Activated CD4-positive, alpha-beta T cell treated with anti-CD3 and anti-CD28 coated beads for 24 hours (primary cell): Measurements from ENCODE around the gene MOGAT3.
"Not testable (repeated sequence)": the region's sequence is repeated elsewhere in the genome, so short reads cannot be mapped to it uniquely, and the experiment has no call there.

Experiments
- DNase-seq, 2 donors: peaks; one replicate each; pipeline ENCODE4 v3.0.0-alpha.2; 2020; ENCODE audit warnings: low read depth in 2 of 2

The MOGAT3 gene

DNA sequence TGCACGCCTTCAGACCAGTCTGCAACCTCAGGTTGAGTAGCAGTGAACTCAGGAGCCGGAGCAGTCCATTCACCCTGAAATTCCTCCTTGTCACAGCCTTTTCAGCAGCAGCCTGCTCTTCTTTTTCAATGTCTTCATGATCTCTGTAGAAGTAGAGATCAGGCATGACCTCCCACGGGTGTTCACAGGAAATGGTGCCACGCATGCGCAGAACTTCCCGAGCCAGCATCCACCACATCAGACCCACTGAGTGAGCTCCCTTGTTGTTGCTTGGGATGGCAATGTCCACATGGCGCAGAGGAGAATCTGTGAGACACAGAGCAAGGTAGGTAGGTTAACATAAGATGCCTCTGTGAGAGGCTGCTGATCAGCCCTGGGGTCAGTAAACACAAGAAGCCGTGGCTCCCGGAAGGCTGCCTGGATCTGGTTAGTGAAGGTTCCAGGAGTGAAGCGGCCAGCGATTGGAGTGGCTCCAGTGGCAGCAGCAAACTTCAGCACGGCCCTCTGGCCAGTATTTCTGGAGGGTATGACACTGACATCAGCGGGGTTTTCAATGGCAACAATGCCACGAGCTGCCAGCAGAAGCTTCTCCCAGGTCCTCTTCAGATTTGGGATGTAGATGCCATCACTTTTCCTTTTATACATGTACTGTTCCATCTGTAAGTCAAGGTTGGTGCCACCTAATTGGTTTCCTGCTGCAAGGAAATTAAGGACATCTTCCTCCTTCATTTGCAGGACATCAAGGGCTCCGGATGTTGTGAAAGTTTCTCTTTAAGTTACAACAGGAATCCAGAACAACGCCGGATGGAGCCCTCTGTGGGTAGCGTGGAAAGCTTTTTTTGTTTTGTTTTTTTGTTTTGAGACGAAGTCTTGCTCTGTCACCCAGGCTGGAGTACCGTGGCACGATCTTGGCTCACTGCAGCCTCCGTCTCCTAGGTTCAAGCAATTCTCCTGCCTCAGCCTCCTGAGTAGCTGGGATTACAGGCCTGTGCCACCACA, 3.2 kb upstream of the MOGAT3 start:
- DNase-seq, result not testable (repeated sequence)

DNA sequence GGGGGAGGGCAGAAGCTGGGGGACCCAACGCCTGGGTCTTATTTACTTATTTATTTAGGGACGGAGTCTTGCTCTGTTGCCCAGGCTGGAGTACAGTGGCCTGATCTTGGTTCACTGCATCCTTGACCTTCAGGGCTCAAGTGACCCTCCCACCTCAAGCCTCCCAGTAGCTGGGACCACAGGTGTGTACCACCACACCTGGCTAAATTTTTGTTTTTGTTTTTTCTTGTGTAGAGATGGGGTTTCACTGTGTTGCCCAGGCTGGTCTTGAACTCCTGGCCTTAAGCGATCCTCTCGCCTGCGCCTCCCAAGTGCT, 1.7 kb upstream of the MOGAT3 start:
- no peak for DNase-seq

DNA sequence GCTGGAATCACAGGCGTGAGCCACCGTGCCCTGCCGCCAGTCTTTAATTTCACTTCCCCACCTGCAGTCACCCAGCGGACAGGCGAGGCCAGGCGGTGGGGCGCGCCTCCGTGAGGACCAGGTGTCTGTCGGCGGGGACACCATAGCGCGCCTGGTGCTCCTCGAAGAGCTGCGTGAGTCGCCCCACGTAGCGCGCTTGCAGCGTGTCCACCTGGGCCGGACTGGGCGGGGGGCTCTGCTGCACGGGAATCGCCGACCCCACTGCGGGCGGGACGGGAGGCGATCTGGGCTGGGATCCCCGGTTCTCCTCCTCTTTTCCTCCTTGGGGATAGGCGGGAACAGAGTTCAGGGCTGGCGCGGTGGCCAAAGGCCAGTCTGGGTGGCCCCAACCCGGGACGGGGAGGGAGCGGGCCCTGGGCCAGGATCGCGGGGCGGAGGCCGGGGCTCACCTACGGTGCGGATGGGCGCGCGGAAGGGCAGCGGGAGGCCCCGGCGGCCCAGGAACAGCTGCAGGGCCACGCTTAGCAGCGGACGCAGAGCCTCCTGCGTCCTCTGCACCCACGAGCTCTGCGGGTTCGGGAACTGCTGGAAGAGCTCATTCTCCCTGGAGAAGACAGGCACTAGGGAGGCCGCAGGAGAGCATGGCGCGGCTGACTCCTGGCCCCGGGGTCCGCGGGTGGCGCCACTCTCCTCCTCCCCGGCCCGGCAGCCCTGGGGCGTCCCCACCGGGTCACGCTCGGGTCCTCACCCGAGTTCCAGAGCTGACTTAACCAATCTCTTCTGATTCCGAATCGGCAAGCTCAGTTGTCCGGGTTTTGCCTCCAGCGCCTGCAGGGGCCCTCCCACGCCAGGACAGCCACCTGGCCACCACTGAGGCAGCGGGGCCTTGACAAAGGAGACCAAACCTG, 1.1 kb upstream of the MOGAT3 start:
- DNase-seq, result no peak

DNA sequence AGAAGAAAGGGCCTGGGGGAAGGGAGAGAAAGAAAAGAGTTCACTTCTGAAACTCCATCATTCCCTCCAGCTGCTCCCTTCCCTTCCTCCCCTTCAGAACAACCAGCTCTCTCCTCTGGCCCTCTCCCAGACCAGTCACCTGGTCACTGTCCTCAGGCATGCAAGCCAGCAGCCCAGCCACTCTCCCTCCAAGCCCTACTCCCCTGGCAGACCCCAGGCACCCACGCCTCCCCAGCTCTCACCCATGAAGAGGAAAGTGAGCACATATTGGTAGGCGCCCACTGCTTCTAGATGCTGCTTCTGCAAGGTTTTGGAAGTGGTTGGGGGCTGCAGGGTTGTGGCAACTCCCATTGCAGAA, 353 bp downstream of the MOGAT3 start:
- no peak for DNase-seq

DNA sequence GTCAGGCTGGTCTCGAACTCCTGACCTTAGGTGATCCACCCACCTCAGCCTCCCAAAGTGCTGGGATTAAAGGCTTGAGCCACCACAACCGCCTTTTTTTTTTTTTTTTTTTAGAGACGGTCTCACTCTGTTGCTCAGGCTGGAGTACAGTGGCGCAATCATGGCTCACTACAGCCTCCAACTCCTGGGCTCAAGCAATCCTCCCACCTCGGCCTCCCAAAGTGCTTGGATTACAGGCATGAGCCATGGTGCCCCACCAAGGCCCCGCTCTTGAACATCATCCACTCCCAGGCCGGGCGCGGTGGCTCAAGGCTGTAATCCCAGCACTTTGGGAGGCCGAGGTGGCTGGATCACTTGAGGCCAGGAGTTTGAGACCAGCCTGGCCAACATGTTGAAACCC, 1.3 kb downstream of the MOGAT3 start:
- not testable (repeated sequence) for DNase-seq

DNA sequence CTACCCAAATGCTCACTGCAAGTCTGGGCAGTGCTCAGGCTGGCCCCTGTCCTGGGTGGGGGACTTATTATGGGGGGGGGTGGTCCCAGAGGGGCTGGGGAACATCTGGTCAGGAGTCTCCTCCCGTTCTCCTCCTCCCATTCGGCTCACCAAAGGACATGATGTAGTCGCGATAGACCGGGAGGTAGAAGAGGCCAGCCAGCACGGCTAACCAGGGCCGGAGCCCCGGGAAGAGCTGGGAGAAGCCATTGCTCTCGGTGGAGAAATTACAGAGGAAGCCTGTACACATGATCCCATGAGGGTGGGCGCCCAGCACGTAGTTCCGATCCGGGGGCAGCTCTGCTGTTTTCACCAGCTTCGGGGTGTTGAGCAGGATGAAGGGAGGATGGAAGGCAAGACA, 2.4 kb downstream of the MOGAT3 start:
- no peak for DNase-seq

DNA sequence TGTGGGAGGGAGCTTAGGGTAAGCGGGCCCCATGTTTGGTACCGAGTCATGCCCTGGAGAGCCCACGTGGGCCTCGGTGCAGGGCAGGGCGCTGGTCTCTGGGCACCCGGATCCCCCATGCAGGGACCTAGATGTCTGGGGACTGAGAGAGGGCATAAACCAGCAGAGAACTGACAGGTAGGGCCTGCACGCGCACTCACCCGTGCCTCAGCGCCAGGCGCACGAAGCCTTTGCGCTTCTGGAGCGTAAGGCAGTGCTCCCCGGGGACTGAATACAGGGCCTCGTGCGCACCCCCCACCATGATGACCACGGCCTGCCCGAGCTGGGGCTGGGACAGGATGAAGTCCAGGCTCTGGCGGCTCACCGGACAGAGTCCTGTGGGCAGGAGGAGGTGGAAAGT, 2.8 kb downstream of the MOGAT3 start:
- no peak for DNase-seq

DNA sequence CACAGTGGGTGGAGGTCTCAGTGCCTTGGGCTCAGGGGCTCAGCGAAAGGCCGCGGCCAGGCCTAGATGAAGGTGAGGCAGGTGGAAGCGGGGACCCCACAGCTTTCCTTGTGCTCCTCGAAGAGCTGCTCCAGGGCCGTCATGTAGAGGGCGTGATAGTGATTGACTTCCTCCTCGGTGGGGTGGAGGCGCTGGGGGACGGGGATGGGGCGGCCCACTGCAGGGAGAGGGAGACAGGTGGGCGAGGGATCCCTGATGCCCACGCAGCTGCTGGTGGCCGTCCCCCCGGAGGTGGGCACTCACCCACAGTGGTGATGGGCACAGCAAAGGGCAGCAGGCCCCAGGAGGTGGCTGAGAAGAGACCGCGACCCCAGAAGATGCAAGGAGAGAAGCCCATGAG, 5.0 kb downstream of the MOGAT3 start:
- no peak for DNase-seq

DNA sequence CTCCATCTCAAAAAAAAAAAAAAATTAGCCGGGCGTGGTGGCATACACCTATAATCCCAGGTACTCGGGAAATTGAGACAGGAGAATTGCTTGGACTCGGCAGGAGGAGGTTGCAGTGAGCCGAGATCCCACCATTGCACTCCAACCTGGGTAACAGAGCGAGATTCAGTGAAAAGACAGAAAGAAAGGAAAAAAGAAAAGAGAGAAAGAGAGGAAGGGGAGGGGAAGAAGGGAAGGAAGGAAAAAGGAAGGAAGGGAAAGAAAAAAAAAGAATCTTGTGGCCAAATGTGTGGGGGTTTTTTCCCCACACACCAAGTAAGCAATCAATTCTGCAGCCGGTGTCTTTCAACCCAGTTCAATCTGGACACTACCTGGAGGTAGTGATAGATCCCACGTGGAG, 11.7 kb downstream of the MOGAT3 start:
- DNase-seq, result no peak

DNA sequence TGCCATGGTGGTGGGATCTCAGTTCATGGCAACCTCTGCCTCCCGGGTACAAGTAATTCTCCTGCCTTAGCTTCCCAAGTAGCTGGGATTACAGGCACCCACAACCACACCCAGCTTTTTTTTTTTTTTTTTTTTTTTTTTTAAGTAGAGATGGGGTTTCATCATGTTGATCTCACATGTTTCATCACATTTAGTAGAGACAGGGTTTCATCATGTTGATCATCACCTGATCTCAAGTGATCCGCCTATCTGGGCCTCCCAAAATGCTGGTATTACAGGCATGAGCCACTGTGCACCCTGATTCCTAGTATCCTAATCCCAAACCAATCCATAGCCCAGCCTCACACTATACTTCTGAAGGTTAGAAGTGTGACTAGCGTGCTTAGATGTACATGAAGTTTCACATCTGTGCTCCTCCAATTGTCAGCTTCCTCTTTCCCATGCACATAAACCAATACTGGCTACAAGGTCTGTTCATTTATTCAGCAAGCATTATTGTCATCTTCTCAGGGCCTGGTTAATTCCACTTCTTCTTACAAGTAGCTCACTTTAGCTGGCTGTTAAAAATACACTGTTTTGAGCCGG, 13.9 kb downstream of the MOGAT3 start:
- no peak for DNase-seq

DNA sequence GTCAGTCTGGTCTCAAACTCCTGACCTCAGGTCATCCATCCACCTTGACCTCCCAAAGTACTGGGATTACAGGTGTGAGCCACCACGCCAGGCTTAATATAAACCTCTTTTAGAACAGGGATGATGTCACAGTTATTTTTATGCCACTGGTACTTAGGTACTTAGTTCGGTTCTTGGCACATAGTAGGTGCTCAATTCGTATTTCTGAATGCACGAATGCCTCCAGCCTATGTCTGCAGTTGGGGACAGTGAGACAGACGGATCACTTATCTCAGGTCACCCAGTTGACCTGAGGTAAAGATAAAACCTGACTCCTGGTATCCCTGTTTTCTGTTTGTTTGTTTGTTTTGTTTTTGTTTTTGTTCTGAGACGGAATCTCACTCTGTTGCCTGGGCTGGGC, 14.6 kb downstream of the MOGAT3 start:
- no peak for DNase-seq

DNA sequence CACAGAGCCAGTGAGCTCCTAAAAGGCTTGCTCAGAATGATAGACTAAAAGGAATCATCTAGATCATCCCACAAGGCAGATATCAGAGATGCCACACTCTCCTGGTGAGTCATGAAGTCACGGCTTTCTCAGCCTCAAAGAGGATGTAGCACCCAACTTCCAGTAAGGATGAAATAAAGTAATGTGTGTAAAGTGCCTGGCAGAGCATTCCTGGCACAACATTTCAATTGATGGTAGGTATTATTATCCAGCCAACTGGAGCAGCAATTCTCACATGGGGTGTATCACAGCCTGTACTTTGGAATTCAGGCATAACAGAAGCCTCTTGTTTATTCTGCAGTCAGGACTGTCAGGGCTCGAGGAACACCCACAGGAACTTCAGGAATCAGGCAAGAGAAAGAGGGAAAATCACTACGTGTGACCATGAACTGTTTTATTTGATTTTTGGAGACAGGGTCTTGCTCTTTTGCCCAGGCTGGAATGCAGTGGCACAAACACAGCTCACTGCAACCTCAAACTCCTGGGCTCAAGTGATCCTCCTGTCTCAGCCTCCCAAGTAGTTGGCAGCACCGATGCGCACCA, 15.5 kb downstream of the MOGAT3 start:
- DNase-seq, result no peak

DNA sequence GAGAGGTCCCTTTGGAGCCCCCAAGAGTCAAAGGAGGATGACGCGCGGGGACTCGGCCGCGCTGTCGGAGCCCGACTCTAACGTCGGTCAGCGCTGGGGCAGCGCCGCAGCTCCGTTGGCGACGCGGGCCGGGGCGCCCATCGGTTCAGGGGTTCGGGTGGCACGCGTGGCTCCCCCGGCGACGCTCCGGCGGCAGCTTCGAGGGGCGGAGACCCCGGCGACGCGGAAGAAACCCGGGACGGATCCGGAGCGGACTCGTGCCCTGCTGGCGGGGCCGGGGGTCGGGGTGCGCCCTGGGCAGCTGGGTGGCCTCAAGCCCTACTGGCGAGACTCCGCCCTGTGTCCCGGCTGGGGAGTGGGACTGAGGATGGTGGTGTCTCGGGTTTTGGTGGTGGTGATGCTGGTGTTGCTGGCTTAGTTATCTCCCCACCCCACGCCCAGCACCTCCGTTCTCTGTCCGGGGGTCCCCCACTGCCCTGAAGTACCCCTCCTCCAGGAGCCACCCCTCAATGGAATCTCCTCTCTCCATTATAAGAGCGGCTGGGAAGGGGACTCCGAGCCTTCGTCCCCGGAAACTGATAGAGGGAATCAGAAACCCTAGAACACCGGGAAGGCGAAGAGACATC, 20.6 kb downstream of the MOGAT3 start, which contains the start of gene NAT16:
TSS of gene NAT16 (minus strand) at position 164 of the 626 bp plus-strand sequence. CDS start 5,486 bp downstream, outside the sequence.
- DNase-seq, result no peak

DNA sequence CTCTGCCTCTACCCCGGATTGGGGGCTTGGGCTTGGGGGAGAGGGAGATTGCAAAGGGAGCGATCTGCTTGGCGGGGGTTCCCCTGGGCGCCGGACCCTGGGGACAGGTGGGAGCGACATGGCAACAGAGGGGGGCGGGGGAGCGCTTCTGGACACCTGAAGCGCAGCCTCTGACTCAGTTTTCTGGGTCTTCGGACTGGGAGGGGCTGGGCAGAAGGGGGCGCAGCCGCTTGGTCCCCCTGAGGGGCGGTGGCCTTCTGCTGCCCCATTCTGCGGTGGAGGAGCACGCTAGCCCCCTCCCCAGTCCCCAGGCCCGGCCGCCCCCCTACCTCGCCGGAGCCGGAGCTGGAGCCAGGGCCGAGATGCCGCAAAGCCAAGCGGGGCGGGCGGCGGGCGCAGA, 21.1 kb downstream of the MOGAT3 start:
- DNase-seq, result no peak

DNA sequence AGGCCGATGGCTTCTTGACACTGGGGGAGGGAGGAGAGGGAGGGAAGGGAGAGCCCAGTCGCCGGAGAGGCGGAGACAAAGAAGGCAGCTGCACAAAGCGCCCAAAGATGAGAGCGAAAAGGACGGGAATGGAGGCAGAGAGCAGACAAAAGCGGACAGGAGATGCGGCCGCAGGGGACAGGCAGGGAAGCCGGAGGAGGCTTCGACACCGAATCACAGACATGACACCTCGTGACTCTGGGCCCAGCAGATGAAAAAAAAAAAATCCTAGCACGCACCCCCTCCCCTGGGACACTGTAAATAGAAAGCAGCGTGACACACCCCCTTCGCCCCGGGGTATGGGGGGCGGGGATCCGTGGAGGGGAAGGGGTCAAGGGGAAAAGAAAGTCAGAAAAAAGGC, 21.7 kb downstream of the MOGAT3 start:
- no peak for DNase-seq

DNA sequence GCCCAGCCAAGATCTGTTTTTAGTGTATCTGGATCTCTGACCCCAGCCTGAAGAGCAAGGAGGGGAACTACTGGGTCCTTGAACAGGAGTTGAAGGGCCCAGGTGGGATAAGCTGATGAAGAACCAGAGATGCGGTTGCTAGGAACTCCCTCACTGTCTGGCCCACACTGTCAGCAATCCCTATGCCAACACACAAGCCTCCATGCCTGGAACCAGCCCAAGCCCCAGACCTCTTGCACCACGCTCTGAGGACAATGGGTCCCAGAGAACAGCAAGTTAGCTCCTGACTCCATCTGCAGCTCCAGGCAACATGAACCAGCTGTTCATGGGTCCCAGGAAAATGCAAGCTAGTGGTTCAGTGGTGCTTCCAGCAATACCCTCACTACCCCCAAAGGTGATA, 23.2 kb downstream of the MOGAT3 start:
- no peak for DNase-seq

DNA sequence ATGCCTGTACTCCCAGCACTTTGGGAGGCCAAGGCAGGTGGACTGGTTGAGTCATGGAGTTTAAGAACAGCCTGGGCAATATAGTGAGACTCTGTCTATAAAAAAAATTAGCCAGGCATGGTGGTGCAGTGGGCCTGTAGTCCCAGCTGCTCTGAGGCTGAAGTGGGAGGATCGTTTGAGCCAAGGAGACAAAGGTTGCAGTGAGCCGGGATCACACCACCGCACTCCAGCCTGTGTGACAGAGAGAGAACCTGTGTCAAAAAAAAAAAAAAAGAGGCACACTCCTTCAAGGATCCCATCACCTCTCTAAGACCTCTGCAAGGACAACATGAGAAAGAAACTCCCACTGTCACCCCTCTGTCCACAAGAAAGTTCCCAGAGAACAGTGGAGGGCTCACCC, 25.2 kb downstream of the MOGAT3 start:
- DNase-seq, result no peak

DNA sequence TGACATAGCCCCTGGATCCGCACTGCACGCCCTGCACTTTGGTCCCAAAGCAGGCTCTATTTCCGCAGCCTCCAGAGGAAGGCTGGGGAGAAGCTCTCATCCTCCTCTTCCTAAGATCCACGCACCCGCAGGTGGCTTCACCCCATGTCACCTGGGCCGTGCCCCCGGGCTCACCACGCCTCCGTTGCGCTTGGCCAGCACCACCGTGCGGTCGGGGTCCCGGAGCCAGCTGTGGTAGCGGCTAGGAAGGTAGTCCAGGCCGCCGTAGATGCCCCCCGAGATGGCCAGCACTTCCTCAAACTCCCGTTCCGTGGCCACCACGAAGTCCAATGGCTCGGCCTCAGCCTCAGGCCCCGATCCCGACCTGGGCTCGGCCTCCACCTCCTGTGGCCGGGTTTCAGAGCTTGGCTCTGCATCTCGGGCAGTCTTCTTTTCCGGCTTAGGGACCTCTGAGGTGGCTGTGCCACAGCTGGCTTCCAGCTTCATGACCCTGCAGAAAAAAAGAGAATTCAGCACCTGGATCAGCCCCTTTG, 26.4 kb downstream of the MOGAT3 start:
- DNase-seq, result no peak

DNA sequence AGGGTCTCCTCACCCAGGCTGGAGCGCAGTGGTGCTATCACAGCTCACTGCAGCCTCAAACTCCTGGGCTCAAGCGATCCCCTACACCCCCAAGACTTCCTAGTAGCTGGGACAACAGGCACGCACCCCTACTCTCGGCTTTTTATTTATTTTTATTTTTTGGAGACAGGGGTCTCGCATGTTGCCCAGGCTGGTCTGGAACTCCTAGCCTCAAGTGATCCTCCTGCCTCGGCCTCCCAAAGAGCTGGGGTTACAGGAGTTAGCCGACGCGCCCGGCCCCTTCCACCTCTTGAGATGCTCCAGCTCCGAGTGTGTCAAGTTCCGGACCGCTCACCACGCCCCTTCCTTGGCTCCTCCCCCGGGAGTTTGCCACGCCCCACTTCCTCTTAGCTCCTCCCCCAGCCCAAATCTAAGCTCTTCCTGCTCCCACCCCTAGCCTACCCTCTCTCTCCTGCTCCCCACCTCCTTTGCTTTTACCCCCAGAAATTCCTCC, 27.0 kb downstream of the MOGAT3 start:
- DNase-seq, result peak; percentile 51 to 61

DNA sequence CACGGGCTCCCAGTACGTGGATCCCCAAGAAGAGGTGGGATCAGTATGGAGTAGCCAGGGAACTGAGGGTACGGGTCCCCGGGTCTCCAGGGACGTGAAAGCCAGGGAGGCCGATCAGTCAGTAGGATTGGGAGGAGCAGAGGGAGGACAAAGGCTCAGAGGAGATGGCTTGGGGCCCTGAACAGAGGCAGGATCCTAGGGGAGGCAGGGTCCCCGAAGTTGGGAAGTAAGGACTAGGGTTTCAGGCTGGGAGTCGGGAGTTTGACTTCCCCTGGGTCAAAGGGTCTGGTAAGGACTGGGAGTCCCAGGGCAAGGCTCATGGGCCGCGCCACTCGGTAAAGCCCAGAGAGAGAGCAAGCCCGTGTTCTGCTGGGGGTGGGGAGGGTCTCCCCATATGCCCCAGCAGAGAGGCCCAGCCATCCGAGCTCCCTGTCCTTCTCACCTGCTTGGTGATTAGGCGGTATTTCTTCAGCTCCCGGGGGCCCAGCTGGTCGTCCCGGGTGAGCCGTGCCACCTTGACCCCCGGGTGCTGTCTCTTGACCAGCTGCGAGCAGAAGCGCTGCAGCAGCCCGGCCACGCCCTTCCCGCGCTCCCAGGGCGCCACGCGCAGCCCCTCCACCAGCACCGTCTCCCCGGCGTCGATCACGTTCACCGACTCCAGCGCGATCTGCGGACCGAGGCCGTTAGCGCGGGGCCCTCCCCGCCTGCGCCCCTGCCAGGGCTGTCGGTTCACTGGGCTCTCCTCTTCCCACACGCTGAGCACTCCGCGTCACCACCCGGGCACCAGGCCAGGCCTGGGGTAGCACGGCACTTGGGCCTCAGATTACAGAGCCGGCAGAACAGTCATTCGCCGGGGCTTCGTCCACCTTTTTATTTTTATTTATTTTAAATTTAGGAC, 27.7 kb downstream of the MOGAT3 start:
- DNase-seq, result no peak
